Suprapubic skin (tissue), 4 donors: ENCODE data around the gene PPEF1. TPM values are rescaled to one million over a fixed set of nuclear protein-coding genes. Genes with fewer than 3 reads are reported as not detected.

Experiments
- DNase-seq, 2 donors: peaks; one replicate each; pipeline ENCODE4 v3.0.0-alpha.2; 2019; ENCODE audit warnings: low spot score in 2 of 2
- H3K27ac ChIP-seq: fragments of 200-600 bp; sonication (generic); one replicate; pipeline ENCODE4 v1.5.1; 2019
- H3K27me3 ChIP-seq: fragments of 200-600 bp; sonication (generic); one replicate; pipeline ENCODE4 v1.5.1; 2019
- H3K36me3 ChIP-seq: fragments of 200-600 bp; sonication (generic); one replicate; pipeline ENCODE4 v1.5.1; 2019
- H3K4me1 ChIP-seq: fragments of 200-600 bp; sonication (generic); one replicate; pipeline ENCODE4 v1.5.1; 2019
- H3K4me3 ChIP-seq: fragments of 200-600 bp; sonication (generic); one replicate; pipeline ENCODE4 v1.5.1; 2019; ENCODE audit warnings: mild to moderate bottlenecking
- H3K9me3 ChIP-seq: fragments of 200-600 bp; sonication (generic); one replicate; pipeline ENCODE4 v1.5.1; 2019
- CTCF ChIP-seq, 2 donors: fragments of 200-600 bp in 1 of 2; fragments of 450-650 bp in 1 of 2; sonication (generic) in 1 of 2; IDR thresholded peaks; one replicate each; pipeline ENCODE4 v1.5.1; 2016 to 2019; ENCODE audit warnings: antibody characterized with exemption in 2 of 2, mild to moderate bottlenecking in 1 of 2, moderate library complexity in 1 of 2
- EP300 ChIP-seq: sonication (generic); formaldehyde crosslinking; IDR thresholded peaks from one replicate; pipeline ENCODE4 v1.6.1; 2017; ENCODE audit warnings: antibody characterized with exemption
- POLR2A ChIP-seq, 2 donors: fragments of 450-650 bp; IDR thresholded peaks; one replicate each; pipeline ENCODE4 v1.6.1; 2017; ENCODE audit warnings: antibody characterized with exemption in 2 of 2, mild to moderate bottlenecking in 2 of 2, moderate library complexity in 2 of 2
- POLR2AphosphoS5 ChIP-seq, 3 donors: sonication (generic); formaldehyde crosslinking; IDR thresholded peaks; one replicate each; pipeline ENCODE4 v1.6.1; 2017; ENCODE audit warnings: antibody characterized with exemption in 3 of 3
- WGBS: methylation state at CpG from one replicate; pipeline ENCODE4 v1.1.5; 2018; 5-methylcytosine and 5-hydroxymethylcytosine counted together
- total RNA-seq, 4 donors: library from RNA; depleted of rRNA; stranded (reverse); fragments of >200 nt; gene quantifications; one replicate each; pipeline ENCODE4 v1.1.0, GENCODE V29; 2016

Gene PPEF1
- total RNA-seq, 4 donors from 2014 or later = 0.26 to 2.3 TPM; not detected in 2

DNA sequence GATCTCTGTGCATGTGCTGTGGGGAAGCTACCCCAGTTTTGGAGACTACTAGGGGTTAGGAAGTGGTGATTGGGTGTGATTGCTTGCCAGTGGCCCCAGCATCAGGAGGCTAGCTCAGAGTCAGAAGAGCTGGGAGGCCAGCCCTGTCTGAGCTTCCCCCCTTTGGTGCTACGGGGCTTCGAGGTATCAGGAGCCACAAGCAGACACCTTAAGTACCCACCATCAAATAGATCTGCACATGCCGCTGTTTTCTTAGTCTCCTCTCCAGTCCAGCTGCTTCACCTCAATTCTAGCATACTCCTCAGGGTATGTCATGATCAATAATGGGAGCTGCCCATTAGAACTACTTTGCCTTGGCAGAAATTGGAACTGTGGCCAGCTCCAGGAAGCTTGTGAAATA is 10.8 kb upstream of the PPEF1 start:
- WGBS = 90% methylated on average over 3 of the region's 3 CpGs
- DNase-seq = no peak

DNA sequence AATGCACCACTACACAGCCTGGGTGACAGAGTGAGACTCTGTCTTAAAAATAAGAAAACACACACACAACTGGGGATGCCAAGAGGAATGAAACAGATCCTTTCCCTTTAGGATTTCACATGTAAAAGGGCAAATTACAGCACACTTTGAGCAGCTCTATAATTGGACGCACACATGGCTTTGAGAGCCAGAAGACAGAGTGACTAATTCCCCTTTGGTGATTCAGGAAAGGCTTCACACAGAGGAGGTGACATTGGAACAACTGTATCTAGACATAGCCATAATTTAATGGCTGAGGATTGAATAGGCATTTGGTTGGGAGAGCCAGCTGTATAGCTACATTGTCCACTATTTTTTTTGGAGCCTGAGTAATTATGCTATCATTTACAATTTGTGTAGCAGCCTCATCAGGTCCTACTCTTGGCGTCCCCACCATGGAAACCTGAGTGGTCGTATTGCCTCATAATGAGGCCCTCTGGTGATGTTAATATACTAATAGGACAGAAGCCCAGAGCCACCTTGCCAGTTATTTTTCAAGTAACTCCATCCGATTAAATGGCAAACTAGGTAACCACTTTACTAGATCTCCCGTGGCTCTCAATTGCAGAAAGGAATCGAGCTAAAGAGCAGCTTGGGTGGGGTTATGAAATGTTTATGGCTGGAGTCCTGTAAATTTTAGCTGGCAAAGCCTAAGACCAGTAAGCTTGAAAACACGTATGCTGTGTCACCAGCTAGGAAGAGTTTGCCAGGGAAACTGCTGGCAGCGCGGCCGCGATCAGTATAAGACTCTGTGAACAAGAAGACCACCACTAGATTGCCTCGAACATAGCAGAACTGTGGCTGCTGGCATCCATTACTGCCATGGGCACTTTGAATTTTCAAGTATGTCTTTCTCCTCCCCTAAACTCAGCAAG is 8.5 kb upstream of the PPEF1 start:
- Histone ChIP-seq H3K27me3 (no peaks in the 10 kb centered on the region), H3K27ac (no peak overlapping the region), H3K36me3 (no peaks in the 10 kb centered on the region), H3K4me1 (no peaks in the 10 kb centered on the region), H3K4me3 (no peak overlapping the region), H3K9me3 (no peaks in the 10 kb centered on the region)
- 78% methylated on average over 12 of the region's 12 CpGs for WGBS
- TF ChIP-seq POLR2A (IDR thresholded peaks at IDR 0.05) (no peak), POLR2AphosphoS5 (IDR thresholded peaks at IDR 0.05) (no peak), EP300 (no peak), CTCF (IDR thresholded peaks at IDR 0.05) (no peak)
- DNase-seq = no peak

More for the DNA sequence above, 10.8 kb upstream of the PPEF1 start:
- Histone ChIP-seq H3K4me1 (no peaks in the 10 kb centered on the region), H3K9me3 (no peaks in the 10 kb centered on the region), H3K27me3 (no peaks in the 10 kb centered on the region), H3K36me3 (no peaks in the 10 kb centered on the region), H3K4me3 (no peak overlapping the region), H3K27ac (no peak overlapping the region)
- no peak for TF ChIP-seq POLR2AphosphoS5 (IDR thresholded peaks at IDR 0.05)
- TF ChIP-seq POLR2A (IDR thresholded peaks at IDR 0.05) = no peak
- TF ChIP-seq CTCF (IDR thresholded peaks at IDR 0.05) = no peak
- no peak for TF ChIP-seq EP300

DNA sequence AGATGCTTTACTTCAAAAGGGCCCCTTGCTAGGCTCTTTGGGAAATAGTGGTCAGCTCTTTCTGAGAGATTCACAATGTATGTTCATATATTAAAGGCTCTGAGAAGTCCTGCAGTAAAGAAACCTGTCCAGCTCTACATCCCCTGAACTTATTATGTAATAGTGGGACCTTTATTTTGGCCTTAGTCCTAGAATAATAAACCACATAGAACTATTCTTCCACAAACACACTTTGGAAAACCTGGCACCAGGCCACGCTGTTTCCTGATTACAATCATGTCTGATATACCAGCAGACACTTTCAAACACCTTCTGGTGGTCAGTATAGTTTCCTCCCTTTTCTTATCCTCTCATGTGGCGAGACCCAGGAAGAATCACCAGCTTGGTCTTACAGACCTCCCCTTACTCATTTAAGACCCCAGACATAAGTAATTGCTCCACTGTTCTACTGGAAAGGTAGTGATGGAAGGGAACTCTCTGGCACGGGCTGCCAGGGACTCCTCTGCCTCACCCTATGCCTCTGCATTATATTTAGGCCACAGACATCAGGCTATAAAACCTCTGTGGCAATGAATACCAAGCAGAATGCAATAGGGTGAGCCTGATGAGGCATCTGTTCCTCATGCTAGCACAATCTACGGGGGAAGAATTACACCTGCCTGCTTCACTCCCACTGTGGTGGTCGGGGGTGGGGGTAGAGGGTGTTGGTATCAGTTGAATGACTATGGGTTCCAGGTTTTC is 5.7 kb upstream of the PPEF1 start:
- no peaks in the 10 kb centered on the region for H3K4me1 ChIP-seq
- H3K27me3 ChIP-seq = no peaks in the 10 kb centered on the region
- no peak for DNase-seq
- no peaks in the 10 kb centered on the region for H3K36me3 ChIP-seq
- H3K9me3 ChIP-seq = no peaks in the 10 kb centered on the region
- TF ChIP-seq EP300 = no peak
- TF ChIP-seq CTCF (IDR thresholded peaks at IDR 0.05) = no peak
- TF ChIP-seq POLR2AphosphoS5 (IDR thresholded peaks at IDR 0.05) = no peak
- TF ChIP-seq POLR2A (IDR thresholded peaks at IDR 0.05) = no peak
- H3K27ac ChIP-seq = no peak overlapping the region
- H3K4me3 ChIP-seq = no peak overlapping the region
- 68% methylated on average over 5 of the region's 5 CpGs for WGBS

DNA sequence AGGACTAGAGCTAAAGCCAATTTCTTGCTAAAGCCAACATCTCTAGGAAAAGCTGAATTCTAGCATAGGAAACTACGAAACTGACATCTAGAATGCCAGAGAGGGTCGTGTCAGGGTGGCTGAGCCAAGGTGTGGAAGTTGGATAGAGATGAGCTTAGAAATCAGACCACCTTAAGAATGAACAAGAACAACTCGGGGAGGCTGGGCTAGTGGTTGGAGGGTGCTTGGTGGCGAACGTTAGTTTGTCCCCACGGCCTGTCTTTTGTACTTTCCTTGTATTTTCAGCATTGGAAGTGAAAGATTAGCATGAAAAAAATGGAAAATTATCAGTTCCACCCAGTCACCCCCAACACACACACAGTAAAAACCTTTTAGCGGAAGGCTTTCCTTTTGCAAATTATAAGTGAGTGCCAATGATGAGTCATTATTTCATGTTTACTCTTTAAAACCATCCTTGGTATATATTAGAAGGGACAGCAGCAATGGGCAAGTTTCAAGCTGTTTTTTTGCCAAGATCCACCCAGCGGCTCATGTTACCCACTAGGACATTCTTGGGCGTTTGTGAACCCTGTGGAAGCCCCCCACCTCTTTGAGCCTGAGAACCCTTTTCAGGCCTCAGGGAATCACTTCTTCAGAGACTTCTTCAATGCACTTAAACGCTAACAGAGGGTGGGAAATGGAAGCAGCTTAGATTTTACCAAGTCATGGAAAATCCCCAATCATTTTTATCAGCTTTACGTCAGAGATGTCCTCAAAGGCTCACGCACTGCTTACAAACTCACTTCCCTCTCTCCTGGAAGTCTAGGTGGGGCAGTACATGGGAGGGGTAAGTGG is 4.9 kb upstream of the PPEF1 start:
- no peak for DNase-seq
- Histone ChIP-seq H3K27ac (no peak overlapping the region), H3K4me1 (no peaks in the 10 kb centered on the region), H3K36me3 (no peaks in the 10 kb centered on the region), H3K27me3 (no peaks in the 10 kb centered on the region), H3K4me3 (no peak overlapping the region), H3K9me3 (no peaks in the 10 kb centered on the region)
- no peak for TF ChIP-seq CTCF (IDR thresholded peaks at IDR 0.05)
- no peak for TF ChIP-seq POLR2AphosphoS5 (IDR thresholded peaks at IDR 0.05)
- TF ChIP-seq EP300 = no peak
- TF ChIP-seq POLR2A (IDR thresholded peaks at IDR 0.05) = no peak
- WGBS = 58% methylated on average over 12 of the region's 12 CpGs
